Retinal pigment epithelial cell (primary cell): ENCODE results near the gene UNC79.

Source experiments
- DNase-seq: peaks from one replicate; pipeline ENCODE4 v3.0.0-alpha.2; 2010; ENCODE audit warnings: low read depth
- H3K4me3 ChIP-seq: 2 replicates; pipeline ENCODE4 v1.5.1; 2011; ENCODE audit warnings: mild to moderate bottlenecking, low read length, control low read depth, moderate library complexity
- TF ChIP-seq, protein P1 (sequence below): conservative IDR thresholded peaks from 2 replicates; pipeline ENCODE4 v1.5.1; 2011; ENCODE audit warnings: low read depth, low read length, control low read depth, inconsistent platforms

The UNC79 gene

DNA sequence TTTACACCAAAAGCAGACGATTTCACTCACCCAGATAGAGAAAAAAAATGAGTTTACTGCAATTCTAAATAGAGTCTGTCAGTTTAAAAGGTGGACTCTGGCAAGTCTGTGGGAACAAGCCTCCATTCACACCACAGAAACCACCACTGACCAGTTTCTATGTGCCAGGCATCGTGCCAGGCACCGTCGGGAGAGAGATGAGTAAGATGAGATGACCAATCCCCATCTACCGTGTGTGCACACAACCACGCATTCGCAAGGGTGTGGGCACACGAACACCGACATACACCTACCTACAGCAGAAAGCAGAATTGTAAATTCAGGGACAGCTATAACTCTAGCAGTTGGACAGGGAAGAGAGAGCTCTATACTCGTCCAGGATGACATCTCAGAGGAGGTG is 299.3 kb downstream of the UNC79 start:
- no peak overlapping the region for H3K4me3 ChIP-seq
- TF ChIP-seq, protein P1, sequence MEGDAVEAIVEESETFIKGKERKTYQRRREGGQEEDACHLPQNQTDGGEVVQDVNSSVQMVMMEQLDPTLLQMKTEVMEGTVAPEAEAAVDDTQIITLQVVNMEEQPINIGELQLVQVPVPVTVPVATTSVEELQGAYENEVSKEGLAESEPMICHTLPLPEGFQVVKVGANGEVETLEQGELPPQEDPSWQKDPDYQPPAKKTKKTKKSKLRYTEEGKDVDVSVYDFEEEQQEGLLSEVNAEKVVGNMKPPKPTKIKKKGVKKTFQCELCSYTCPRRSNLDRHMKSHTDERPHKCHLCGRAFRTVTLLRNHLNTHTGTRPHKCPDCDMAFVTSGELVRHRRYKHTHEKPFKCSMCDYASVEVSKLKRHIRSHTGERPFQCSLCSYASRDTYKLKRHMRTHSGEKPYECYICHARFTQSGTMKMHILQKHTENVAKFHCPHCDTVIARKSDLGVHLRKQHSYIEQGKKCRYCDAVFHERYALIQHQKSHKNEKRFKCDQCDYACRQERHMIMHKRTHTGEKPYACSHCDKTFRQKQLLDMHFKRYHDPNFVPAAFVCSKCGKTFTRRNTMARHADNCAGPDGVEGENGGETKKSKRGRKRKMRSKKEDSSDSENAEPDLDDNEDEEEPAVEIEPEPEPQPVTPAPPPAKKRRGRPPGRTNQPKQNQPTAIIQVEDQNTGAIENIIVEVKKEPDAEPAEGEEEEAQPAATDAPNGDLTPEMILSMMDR, result no peak
- no peak for DNase-seq

DNA sequence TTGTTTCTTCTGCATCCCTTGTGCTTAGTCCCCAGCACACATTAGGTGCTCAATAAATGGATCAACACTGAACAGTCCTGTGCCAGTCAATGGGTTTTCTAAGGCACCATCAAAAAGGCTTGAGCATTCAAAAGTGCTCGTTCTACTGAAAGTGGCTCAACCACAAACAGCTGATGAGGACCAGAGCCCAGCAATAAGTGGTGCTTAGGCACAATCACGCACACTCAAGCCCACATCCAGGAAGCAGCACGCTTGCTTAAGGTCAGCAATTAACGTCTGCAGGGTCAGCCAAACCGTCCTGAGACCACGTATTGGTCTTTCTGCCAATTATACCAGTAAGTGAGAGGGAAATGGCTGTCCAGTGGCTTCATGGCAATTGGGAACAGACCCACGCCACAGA is 301.0 kb downstream of the UNC79 start:
- H3K4me3 ChIP-seq, result no peak overlapping the region
- TF ChIP-seq, protein P1, result no peak
- DNase-seq, result no peak

DNA sequence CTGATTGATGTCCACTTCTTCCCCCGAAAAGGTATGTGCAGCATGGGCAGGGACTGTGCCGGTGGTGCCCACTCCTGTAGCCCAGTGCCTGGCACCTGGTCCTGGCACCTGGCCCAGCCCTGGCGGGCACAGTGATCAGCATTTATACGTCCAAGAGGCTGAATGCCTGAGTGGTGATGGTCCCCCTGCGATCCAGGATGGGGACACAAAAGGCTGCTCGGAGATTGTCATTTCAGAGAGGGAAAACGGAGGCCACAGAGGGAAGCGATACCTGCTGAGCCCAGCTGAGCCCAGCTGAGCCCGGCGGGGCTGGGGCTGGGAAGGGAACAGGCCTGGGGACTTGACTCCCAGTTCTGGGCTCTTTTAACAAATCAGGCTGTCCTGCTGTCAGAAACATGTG is 301.8 kb downstream of the UNC79 start:
- DNase-seq, result no peak
- no peak overlapping the region for H3K4me3 ChIP-seq
- TF ChIP-seq, protein P1, result no peak

DNA sequence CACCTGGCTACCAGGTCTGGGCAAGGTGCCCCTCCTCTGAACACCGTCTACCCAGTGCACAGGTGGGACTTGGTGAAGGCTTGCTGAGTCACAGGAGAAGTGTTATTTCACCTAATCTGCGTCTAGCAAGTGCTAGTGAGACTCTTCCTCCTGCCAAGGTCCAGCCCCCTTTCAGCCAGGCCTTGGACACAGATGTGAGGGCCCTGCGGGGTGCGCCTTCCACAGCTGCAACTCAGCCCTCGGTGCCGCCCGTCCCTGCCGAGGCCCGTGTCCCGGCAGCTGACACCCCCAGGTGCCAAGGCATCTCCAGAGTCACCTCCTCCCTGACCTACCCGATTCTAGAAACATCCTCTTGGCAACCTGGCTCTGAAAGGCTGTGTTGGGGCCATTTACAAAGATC is 302.5 kb downstream of the UNC79 start:
- no peak for DNase-seq
- H3K4me3 ChIP-seq, result no peak overlapping the region
- TF ChIP-seq, protein P1, result no peak

DNA sequence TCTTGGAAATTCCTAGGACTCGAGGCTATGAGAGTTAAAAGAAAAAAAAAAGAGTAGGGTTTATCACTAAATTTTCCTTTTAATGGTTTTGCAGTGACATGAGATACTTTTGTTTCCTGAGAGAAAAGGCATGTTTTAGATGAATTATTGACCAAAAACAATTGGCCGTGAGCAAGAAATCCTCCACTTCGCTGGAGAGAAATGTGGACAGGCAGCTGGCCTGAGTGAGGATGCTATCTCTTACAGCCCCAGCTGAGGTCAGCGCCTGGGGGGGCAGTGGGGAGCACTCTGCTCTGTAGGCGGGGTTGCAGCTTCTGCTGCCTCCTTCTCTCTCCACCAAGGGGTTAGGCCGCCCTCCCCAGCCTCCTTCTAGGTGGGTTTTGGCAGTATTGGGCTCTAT is 302.9 kb downstream of the UNC79 start:
- no peak for DNase-seq
- TF ChIP-seq, protein P1, result no peak
- H3K4me3 ChIP-seq, result no peak overlapping the region

DNA sequence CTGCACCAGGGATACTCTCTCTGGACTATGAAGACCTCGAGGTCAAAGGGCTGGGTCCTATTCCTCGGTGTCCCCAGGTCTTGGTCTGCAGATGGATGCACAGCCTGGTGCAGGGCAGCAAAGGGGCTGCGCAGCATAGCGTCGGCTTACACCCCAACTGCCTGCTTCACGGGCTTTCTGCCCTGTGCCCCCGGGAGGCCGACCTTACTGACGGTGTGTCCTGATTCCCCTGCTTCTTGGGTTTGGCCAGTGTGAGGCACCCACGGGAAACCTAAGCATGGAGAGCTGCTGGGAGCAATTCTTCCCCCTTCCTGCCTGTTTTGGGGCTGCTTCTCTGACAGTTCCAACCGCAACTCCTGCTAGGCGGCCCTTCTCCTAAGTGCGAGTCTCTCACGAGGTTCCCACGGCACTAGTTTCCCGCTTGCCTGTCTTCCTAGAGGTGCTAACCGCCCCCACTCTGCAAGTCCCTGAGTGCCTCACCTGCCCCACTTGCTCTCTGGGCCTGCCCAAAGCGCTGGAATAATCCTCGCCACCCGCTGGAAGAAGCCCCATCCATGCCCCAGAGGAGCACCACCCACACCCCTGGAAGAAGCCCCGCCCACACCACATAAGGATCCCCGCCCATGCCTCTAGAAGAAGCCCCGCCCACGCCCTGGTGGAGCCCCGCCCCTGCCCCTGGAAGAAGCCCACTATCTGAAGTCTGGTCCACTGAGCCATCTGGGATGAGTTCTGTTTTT is 303.5 kb downstream of the UNC79 start:
- TF ChIP-seq, protein P1, result no peak
- DNase-seq, result no peak
- no peak overlapping the region for H3K4me3 ChIP-seq

DNA sequence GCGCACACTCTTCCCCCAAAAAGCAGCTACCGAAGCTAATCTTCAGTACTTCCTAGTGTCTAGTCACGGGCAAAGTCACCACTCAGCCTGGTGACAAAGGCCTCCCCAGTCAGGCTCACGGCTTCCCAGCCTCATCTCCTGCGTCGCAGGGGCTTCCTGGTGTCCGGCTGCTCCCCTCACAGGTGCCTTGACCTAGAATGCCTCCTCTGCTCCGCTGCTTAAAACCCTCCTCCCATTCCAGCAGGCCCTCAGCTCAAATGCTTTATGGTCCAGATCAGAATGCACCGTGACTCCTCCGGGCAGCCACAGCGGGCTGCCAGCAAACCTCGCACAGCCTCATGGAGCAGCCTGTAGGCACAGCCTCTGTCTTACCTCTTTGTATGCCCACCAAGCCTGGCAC is 304.5 kb downstream of the UNC79 start:
- H3K4me3 ChIP-seq, result no peak overlapping the region
- DNase-seq, result no peak
- TF ChIP-seq, protein P1, result no peak
